Astrocyte (in vitro differentiated cells and primary cell): Measurements from ENCODE around the gene RPRML.

Source experiments
- CTCF ChIP-seq: IDR thresholded peaks from 2 replicates; pipeline ENCODE4 v1.5.1; 2011; ENCODE audit warnings: low read depth, mild to moderate bottlenecking, inconsistent platforms, low read length, moderate library complexity; ENCODE audit not compliant: insufficient read depth
- EZH2 ChIP-seq: IDR thresholded peaks from 2 replicates; pipeline ENCODE4 v1.6.1; 2012; ENCODE audit warnings: mild to moderate bottlenecking, low read length, inconsistent platforms; ENCODE audit not compliant: insufficient read depth

DNA sequence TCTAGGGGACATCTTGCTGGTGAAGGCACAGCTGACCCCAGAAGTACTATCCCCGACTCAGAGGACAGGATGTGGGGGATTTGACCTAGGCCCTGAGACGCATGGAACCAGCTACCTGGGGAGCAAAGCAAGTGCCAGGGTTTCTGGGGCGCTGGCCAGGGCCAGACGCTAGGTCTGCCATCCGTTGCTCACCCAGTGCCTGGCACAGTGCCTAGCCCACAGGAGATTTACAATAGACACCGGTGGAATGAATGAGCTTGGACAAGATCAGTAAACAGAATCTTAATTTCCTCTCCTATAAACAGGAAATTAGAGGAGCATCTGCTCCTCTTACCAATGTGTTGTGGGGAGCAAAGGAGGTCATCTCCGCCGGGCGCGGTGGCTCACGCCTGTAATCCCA, 5.0 kb downstream of the RPRML start:
- TF ChIP-seq CTCF = no peak
- no peak for TF ChIP-seq EZH2
